Neutrophil (primary cell): ENCODE data around the gene IREB2.
A peak's percentile ranks its signal among the peaks of the same experiment; 100 is the strongest.

Source experiments
- H3K27ac ChIP-seq: fragments of 200-600 bp; sonication (generic); 2 replicates; pipeline ENCODE4 v1.5.1; 2016; ENCODE audit warnings: mild to moderate bottlenecking, moderate library complexity
- H3K27me3 ChIP-seq: fragments of 200-600 bp; sonication (generic); 2 replicates; pipeline ENCODE4 v1.6.0; 2016; ENCODE audit warnings: mild to moderate bottlenecking
- H3K36me3 ChIP-seq: fragments of 200-600 bp; sonication (generic); 2 replicates; pipeline ENCODE4 v1.5.1; 2017
- H3K4me1 ChIP-seq, 2 experiments: fragments of 200-600 bp in 1 of 2; sonication (generic) in 1 of 2; 1 replicate in 1 of 2; 2 replicates in 1 of 2; pipeline versions ENCODE4 v1.5.1 to v1.6.1; 2013 to 2016; ENCODE audit warnings: low read depth in 1 of 2, low read length in 1 of 2, mild to moderate bottlenecking in 1 of 2, moderate library complexity in 1 of 2; ENCODE audit not compliant: control insufficient read depth in 1 of 2, insufficient read depth in 1 of 2
- H3K4me3 ChIP-seq, 2 experiments: fragments of 200-600 bp in 1 of 2; sonication (generic) in 1 of 2; 1 replicate in 1 of 2; 2 replicates in 1 of 2; pipeline ENCODE4 v1.5.1; 2013 to 2016; ENCODE audit warnings: low read depth in 1 of 2, low read length in 1 of 2, mild to moderate bottlenecking in 1 of 2, moderate library complexity in 1 of 2
- H3K9me3 ChIP-seq: fragments of 200-600 bp; sonication (generic); 2 replicates; pipeline ENCODE4 v1.5.1; 2016
- TF ChIP-seq, protein P1 (sequence below): fragments of 200-600 bp; sonication (generic); IDR thresholded peaks from 2 replicates; pipeline ENCODE4 v1.5.1; 2016; ENCODE audit warnings: antibody characterized with exemption

IREB2 gene

DNA sequence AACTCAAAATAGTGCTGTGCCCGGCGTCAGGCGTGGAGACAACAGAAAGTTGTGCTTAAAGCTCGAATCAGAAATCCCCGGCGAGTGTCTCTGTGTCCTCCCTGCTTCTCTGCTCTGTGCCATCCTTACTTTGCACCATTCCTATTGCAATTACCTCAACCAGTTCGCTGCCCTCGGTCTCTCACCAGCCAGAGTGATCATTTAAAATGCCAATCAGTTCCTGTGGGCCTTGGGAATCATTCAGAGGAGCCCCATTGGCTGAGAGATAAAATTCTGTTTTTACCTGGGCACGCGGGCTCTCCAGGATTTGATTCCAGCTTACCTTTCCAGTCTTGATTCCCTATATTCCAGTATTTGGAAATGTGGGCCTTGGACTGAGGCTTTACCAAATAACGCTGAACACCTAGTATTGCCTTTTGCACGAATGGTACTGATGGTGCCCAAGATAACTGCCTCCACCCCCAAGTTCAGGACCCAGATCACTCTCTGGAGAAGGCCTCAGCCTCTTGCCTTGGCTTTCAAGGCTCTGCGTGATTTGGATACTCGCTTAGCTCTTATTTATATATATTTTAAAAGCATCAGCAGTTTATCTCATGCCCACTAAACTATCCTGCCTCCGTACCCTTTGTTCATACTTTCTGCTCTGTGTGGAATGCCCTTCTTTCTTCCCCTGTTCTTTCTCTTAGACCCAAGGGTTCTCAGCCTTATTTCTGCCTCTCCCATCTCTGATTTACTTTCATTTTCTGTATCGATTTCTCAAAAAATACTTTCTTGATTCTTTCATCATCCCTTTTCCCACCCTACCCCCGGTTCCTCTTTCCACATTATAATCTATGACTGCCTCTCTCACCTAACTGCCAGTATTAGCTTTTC lies 103.1 kb downstream of the IREB2 start:
- TF ChIP-seq, protein P1, sequence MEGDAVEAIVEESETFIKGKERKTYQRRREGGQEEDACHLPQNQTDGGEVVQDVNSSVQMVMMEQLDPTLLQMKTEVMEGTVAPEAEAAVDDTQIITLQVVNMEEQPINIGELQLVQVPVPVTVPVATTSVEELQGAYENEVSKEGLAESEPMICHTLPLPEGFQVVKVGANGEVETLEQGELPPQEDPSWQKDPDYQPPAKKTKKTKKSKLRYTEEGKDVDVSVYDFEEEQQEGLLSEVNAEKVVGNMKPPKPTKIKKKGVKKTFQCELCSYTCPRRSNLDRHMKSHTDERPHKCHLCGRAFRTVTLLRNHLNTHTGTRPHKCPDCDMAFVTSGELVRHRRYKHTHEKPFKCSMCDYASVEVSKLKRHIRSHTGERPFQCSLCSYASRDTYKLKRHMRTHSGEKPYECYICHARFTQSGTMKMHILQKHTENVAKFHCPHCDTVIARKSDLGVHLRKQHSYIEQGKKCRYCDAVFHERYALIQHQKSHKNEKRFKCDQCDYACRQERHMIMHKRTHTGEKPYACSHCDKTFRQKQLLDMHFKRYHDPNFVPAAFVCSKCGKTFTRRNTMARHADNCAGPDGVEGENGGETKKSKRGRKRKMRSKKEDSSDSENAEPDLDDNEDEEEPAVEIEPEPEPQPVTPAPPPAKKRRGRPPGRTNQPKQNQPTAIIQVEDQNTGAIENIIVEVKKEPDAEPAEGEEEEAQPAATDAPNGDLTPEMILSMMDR, result no peak
- peaks cover 14 to 24% of the 10 kb centered on the region in 2 experiments for H3K4me1 ChIP-seq
- no peaks in the 10 kb centered on the region for H3K27me3 ChIP-seq
- H3K36me3 ChIP-seq, result peaks cover 35% of the 10 kb centered on the region
- no peaks in the 10 kb centered on the region for H3K9me3 ChIP-seq
- peak overlapping the region; percentile 91 for H3K27ac ChIP-seq
- peak overlapping the region; percentile 86 to 91 for H3K4me3 ChIP-seq

DNA sequence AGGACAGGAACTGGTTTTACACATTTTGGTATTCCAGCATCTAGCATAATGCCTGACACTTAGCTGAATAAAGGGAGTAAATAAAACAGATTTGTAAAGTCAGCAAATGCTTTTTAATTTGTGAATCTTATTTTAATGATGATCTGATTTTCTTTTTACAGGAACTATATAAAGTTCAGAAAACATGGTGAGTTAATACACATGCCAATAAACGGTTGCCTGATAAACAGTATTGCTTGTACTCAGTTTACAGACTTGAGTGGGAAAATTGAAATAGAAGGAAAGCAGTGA lies 103.7 kb downstream of the IREB2 start:
- peaks cover 41% of the 10 kb centered on the region for H3K36me3 ChIP-seq
- H3K4me3 ChIP-seq, result peak overlapping the region; percentile 86 to 91
- TF ChIP-seq, protein P1, result no peak
- no peaks in the 10 kb centered on the region for H3K27me3 ChIP-seq
- peak overlapping the region; percentile 91 for H3K27ac ChIP-seq
- H3K9me3 ChIP-seq, result no peaks in the 10 kb centered on the region
- H3K4me1 ChIP-seq, result peaks cover 14 to 24% of the 10 kb centered on the region in 2 experiments

DNA sequence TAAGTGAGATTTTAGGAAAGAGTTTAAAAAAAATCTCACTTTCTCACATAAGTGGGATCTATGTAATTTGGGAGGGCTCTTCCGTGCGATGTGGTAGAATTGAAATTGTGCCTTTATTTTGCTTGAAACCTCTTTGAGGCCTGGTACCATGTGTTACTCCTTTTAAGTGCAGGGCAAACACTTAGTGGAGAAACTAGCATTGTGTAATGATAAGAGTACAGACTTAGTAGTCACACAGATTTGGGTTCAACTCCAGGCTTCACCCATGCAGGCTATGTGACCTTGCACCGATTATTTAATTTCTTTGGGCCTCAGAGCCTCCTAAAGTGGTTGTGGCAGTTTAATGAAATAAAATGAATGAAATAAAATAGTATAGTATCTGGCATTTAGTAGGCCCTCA lies 104.6 kb downstream of the IREB2 start:
- Histone ChIP-seq H3K4me3 (no peak overlapping the region), H3K27ac (no peak overlapping the region), H3K9me3 (no peaks in the 10 kb centered on the region), H3K36me3 (peaks cover 51% of the 10 kb centered on the region), H3K27me3 (no peaks in the 10 kb centered on the region), H3K4me1 (peaks cover 14 to 24% of the 10 kb centered on the region in 2 experiments)
- TF ChIP-seq, protein P1, result no peak

DNA sequence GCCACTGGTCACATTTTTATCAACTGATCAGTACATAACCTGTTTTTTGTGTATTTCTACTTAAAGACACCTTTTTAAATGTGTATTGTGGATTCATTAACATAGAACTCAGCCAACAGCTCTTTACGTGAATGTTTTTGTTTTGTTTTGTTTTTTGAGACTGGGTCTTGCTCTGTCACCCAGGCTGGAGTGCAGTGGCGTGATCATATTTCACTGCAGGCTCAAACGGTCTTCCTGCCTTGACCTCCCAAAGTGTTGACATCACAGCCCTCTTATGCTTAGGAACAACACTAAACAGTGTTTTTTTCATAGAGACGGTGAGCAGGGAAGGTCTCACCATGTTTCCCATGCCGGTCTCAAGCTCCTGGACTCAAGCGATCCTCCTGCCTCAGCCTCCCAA lies 112.2 kb downstream of the IREB2 start:
- TF ChIP-seq, protein P1, result no peak
- Histone ChIP-seq H3K36me3 (peaks cover 62% of the 10 kb centered on the region), H3K4me1 (no peaks in the 10 kb centered on the region), H3K27me3 (peaks cover 26% of the 10 kb centered on the region), H3K9me3 (no peaks in the 10 kb centered on the region), H3K4me3 (no peak overlapping the region), H3K27ac (no peak overlapping the region)

DNA sequence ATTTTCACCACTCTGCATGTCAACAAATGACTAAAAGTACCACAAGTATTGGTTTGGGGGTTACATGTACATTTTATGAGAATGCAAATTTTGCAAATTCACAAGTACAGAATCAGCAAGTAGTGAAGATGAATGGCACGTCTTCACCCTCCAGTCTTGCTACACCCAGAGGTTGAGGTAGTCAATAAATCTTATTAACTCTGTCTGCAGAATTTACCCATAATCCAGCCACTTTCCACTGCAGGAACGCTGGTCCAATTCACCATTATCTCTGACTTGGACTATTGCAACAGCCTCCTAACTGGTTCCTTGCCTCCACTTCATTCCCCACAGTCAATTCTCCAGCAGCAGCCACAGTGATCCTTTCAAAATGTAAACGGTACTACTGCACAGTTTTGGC lies 112.8 kb downstream of the IREB2 start:
- Histone ChIP-seq H3K27ac (no peak overlapping the region), H3K27me3 (peaks cover 26% of the 10 kb centered on the region), H3K4me3 (no peak overlapping the region), H3K9me3 (no peaks in the 10 kb centered on the region), H3K4me1 (no peaks in the 10 kb centered on the region), H3K36me3 (peaks cover 56% of the 10 kb centered on the region)
- TF ChIP-seq, protein P1, result no peak
